Activated CD4-positive, alpha-beta T cell treated with anti-CD3 and anti-CD28 coated beads, Interleukin-2, amount 10 ng/mL, durations not matched to agents 7 days and 5 days (primary cell): ENCODE data around the gene ZNF443. TPM values are rescaled to one million over a fixed set of nuclear protein-coding genes. Genes with fewer than 3 reads are reported as not detected.
"Not testable (repeated sequence)": the region's sequence is repeated elsewhere in the genome, so short reads cannot be mapped to it uniquely, and the experiment has no call there.

Experiments
- CTCF ChIA-PET: fragments of 350-600 bp; sonication (Branson Sonifier 250); formaldehyde crosslinking; loops from one replicate; lab custom pipeline; 2021; ENCODE audit warnings: antibody characterized with exemption; lab: Charles Lee
- POLR2A ChIA-PET: fragments of 350-600 bp; sonication (Branson Sonifier 250); formaldehyde crosslinking; loops from one replicate; lab custom pipeline; 2021; ENCODE audit warnings: antibody characterized with exemption; lab: Charles Lee
- DNase-seq: peaks from one replicate; pipeline ENCODE4 v3.0.0-alpha.2; 2020
- H3K27ac Mint-ChIP-seq: one replicate; pipeline ENCODE4 v1.8.0; 2021; ENCODE audit warnings: mild to moderate bottlenecking, moderate library complexity, mixed read lengths
- H3K27me3 Mint-ChIP-seq: one replicate; pipeline ENCODE4 v1.8.0; 2021; ENCODE audit warnings: mixed read lengths
- H3K36me3 Mint-ChIP-seq: one replicate; pipeline ENCODE4 v1.8.0; 2021; ENCODE audit warnings: low read depth, mixed read lengths
- H3K4me1 Mint-ChIP-seq: one replicate; pipeline ENCODE4 v1.8.0; 2021; ENCODE audit warnings: mixed read lengths
- H3K4me3 Mint-ChIP-seq: one replicate; pipeline ENCODE4 v1.8.0; 2021; ENCODE audit warnings: mild to moderate bottlenecking, moderate library complexity, mixed read lengths
- H3K9me3 Mint-ChIP-seq: one replicate; pipeline ENCODE4 v1.8.0; 2021; ENCODE audit warnings: mixed read lengths
- total RNA-seq, 2 experiments: library from RNA; stranded (reverse); gene quantifications; one replicate each; pipeline ENCODE4 v1.2.3, GENCODE V29; 2021

The ZNF443 gene
- total RNA-seq, 2 experiments from 2014 or later = 5.8 to 6.4 TPM

- ChIA-PET POLR2A (no interaction called here), CTCF (no interaction called here)
- no peak overlapping the region for H3K27ac Mint-ChIP-seq
These were observed 23.9 kb upstream of the ZNF443 start for GRCh38 chr19:12464769-12465168.

GRCh38 chr19:12464139-12464538 lies 23.3 kb upstream of the ZNF443 start:
- H3K27me3 Mint-ChIP-seq, H3K4me1 Mint-ChIP-seq, H3K4me3 Mint-ChIP-seq, H3K27ac Mint-ChIP-seq, DNase-seq, POLR2A ChIA-PET, CTCF ChIA-PET: not testable (repeated sequence)
- Mint-ChIP-seq H3K9me3 (peaks cover 47% of the 10 kb centered on the region), H3K36me3 (peaks cover 28% of the 10 kb centered on the region)

More at GRCh38 chr19:12464769-12465168, 23.9 kb upstream of the ZNF443 start:
- DNase-seq = no peak
- H3K9me3 Mint-ChIP-seq = peaks cover 44% of the 10 kb centered on the region
- H3K27me3 Mint-ChIP-seq = no peaks in the 10 kb centered on the region
- H3K36me3 Mint-ChIP-seq = peaks cover 25% of the 10 kb centered on the region
- no peak overlapping the region for H3K4me3 Mint-ChIP-seq
- no peaks in the 10 kb centered on the region for H3K4me1 Mint-ChIP-seq

GRCh38 chr19:12453495-12453894 lies 12.7 kb upstream of the ZNF443 start:
- Mint-ChIP-seq H3K27ac (no peak overlapping the region), H3K9me3 (peaks cover 50% of the 10 kb centered on the region), H3K4me1 (no peaks in the 10 kb centered on the region), H3K4me3 (no peak overlapping the region), H3K36me3 (peaks cover 18% of the 10 kb centered on the region), H3K27me3 (no peaks in the 10 kb centered on the region)
- POLR2A ChIA-PET = no interaction called here
- DNase-seq = no peak
- CTCF ChIA-PET = interaction anchor here (0.6 kb wide), 2 partner anchors 27 to 41 kb away, joined by 3 to 4 read pairs; no protein-coding TSS in a partner anchor

GRCh38 chr19:12450844-12451243 lies 10.0 kb upstream of the ZNF443 start:
- Mint-ChIP-seq H3K27ac (no peak overlapping the region), H3K4me1 (no peaks in the 10 kb centered on the region), H3K9me3 (peaks cover 42% of the 10 kb centered on the region), H3K4me3 (no peak overlapping the region), H3K36me3 (peaks cover 13% of the 10 kb centered on the region), H3K27me3 (no peaks in the 10 kb centered on the region)
- DNase-seq = no peak
- ChIA-PET CTCF (interaction anchor here (0.5 to 0.9 kb wide), 2 partner anchors 10 to 154 kb away, joined by 3 to 4 read pairs; partner anchors contain the start of gene ZNF443), POLR2A (no interaction called here)

- Mint-ChIP-seq H3K36me3 (peaks cover 18% of the 10 kb centered on the region), H3K4me3 (no peak overlapping the region), H3K27ac (no peak overlapping the region), H3K9me3 (peaks cover 47% of the 10 kb centered on the region), H3K4me1 (no peaks in the 10 kb centered on the region), H3K27me3 (no peaks in the 10 kb centered on the region)
- no peak for DNase-seq
- POLR2A ChIA-PET = no interaction called here
- CTCF ChIA-PET = interaction anchor here (0.6 to 1.4 kb wide), 3 partner anchors 8 to 372 kb away, joined by 3 to 4 read pairs (median 3); partner anchors contain the start of gene ZNF443
These were observed 8.0 kb upstream of the ZNF443 start for GRCh38 chr19:12448808-12449207.

- H3K27me3 Mint-ChIP-seq = not testable (repeated sequence)
- ChIA-PET CTCF (interaction anchor here (0.6 to 1.6 kb wide), 2 partner anchors 11 to 36 kb away, joined by 3 to 4 read pairs; no protein-coding TSS in a partner anchor), POLR2A (interaction anchor here (0.6 to 0.7 kb wide), 2 partner anchors 512 to 1204 kb away, joined by 3 to 20 read pairs; no protein-coding TSS in a partner anchor)
- Mint-ChIP-seq H3K4me1 (peaks cover 17% of the 10 kb centered on the region), H3K4me3 (peak overlapping the region; percentile 93), H3K27ac (peak overlapping the region; percentile 84), H3K36me3 (peaks cover 29% of the 10 kb centered on the region), H3K9me3 (peaks cover 26% of the 10 kb centered on the region)
- peak; percentile 35 for DNase-seq
These were observed 908 bp downstream of the ZNF443 start for GRCh38 chr19:12439686-12440540.

GRCh38 chr19:12430726-12431299 lies 10.0 kb downstream of the ZNF443 start:
- Mint-ChIP-seq H3K9me3 (peaks cover 47% of the 10 kb centered on the region), H3K36me3 (peaks cover 63% of the 10 kb centered on the region)
- CTCF ChIA-PET, H3K4me1 Mint-ChIP-seq, H3K4me3 Mint-ChIP-seq, H3K27ac Mint-ChIP-seq, DNase-seq, POLR2A ChIA-PET, H3K27me3 Mint-ChIP-seq: not testable (repeated sequence)

- no peaks in the 10 kb centered on the region for H3K4me1 Mint-ChIP-seq
- no peak overlapping the region for H3K4me3 Mint-ChIP-seq
- ChIA-PET POLR2A (no interaction called here), CTCF (interaction anchor here (1.0 kb wide), 2 partner anchors 37 to 232 kb away, joined by 3 read pairs; no protein-coding TSS in a partner anchor)
- peaks cover 49% of the 10 kb centered on the region for H3K9me3 Mint-ChIP-seq
- no peak overlapping the region for H3K27ac Mint-ChIP-seq
- H3K27me3 Mint-ChIP-seq = no peaks in the 10 kb centered on the region
- DNase-seq = no peak
- peaks cover 67% of the 10 kb centered on the region for H3K36me3 Mint-ChIP-seq
These were observed 14.9 kb downstream of the ZNF443 start for GRCh38 chr19:12425888-12426274.

- CTCF ChIA-PET = interaction anchor here (1.0 kb wide), 2 partner anchors 37 to 231 kb away, joined by 3 read pairs; no protein-coding TSS in a partner anchor
These were observed 15.5 kb downstream of the ZNF443 start for GRCh38 chr19:12425236-12425887.

GRCh38 chr19:12417273-12417672 lies 23.5 kb downstream of the ZNF443 start:
- Mint-ChIP-seq H3K9me3 (peaks cover 47% of the 10 kb centered on the region), H3K36me3 (peaks cover 30% of the 10 kb centered on the region)
- DNase-seq, POLR2A ChIA-PET, H3K4me3 Mint-ChIP-seq, CTCF ChIA-PET, H3K4me1 Mint-ChIP-seq, H3K27ac Mint-ChIP-seq, H3K27me3 Mint-ChIP-seq: not testable (repeated sequence)

More at GRCh38 chr19:12425236-12425887, 15.5 kb downstream of the ZNF443 start:
- Mint-ChIP-seq H3K9me3 (peaks cover 44% of the 10 kb centered on the region), H3K27ac (no peak overlapping the region), H3K36me3 (peaks cover 66% of the 10 kb centered on the region), H3K4me3 (no peak overlapping the region), H3K27me3 (no peaks in the 10 kb centered on the region), H3K4me1 (no peaks in the 10 kb centered on the region)
- POLR2A ChIA-PET = no interaction called here
- no peak for DNase-seq

- H3K4me1 Mint-ChIP-seq = no peaks in the 10 kb centered on the region
- CTCF ChIA-PET = no interaction called here
- no peak overlapping the region for H3K27ac Mint-ChIP-seq
- peaks cover 40% of the 10 kb centered on the region for H3K9me3 Mint-ChIP-seq
- H3K27me3 Mint-ChIP-seq = no peaks in the 10 kb centered on the region
- no peak overlapping the region for H3K4me3 Mint-ChIP-seq
- peaks cover 7% of the 10 kb centered on the region for H3K36me3 Mint-ChIP-seq
- no peak for DNase-seq
- POLR2A ChIA-PET = no interaction called here
These were observed 28.9 kb downstream of the ZNF443 start for GRCh38 chr19:12411893-12412292.

GRCh38 chr19:12400633-12401502 lies 40.0 kb downstream of the ZNF443 start, which contains the start of gene ZNF799:
Gene ZNF799, minus strand, starts transcription at chr19:12401271. Its CDS starts 201 bp downstream, at chr19:12401070.
- peaks cover 32% of the 10 kb centered on the region for H3K9me3 Mint-ChIP-seq
- ChIA-PET POLR2A (no interaction called here), CTCF (interaction anchor here (0.8 kb wide), 1 partner anchor 68 kb away, joined by 3 read pairs; the partner anchor contains the start of gene ZNF563)
- H3K4me3 Mint-ChIP-seq = peak within 1 kb of the TSS; percentile 89
- no peaks in the 10 kb centered on the region for H3K27me3 Mint-ChIP-seq
- H3K36me3 Mint-ChIP-seq = peaks cover 21% of the 10 kb centered on the region
- H3K27ac Mint-ChIP-seq = peak within 1 kb of the TSS; percentile 79
- DNase-seq = peak; percentile 91
- peaks cover 13% of the 10 kb centered on the region for H3K4me1 Mint-ChIP-seq
